Right atrium auricular region (tissue), 2 donors: ENCODE data around the gene CNIH1. TPM values are rescaled to one million over a fixed set of nuclear protein-coding genes. Genes with fewer than 3 reads are reported as not detected.

Experiments used
- DNase-seq: peaks from one replicate; pipeline ENCODE4 v3.0.0-alpha.2; 2019; ENCODE audit warnings: low spot score
- H3K27ac ChIP-seq, 2 donors: fragments of 200-600 bp; sonication (generic); 1 replicate in 1 of 2; 2 replicates in 1 of 2; pipeline ENCODE4 v1.5.1; 2016 to 2019
- H3K27me3 ChIP-seq, 2 donors: fragments of 200-600 bp; sonication (generic); one replicate each; pipeline versions ENCODE4 v1.5.1 to v1.6.0; 2017 to 2019
- H3K36me3 ChIP-seq: fragments of 200-600 bp; sonication (generic); one replicate; pipeline ENCODE4 v1.5.1; 2016
- H3K4me1 ChIP-seq, 2 donors: fragments of 200-600 bp; sonication (generic); one replicate each; pipeline versions ENCODE4 v1.5.1 to v1.6.0; 2017 to 2019
- H3K4me3 ChIP-seq, 2 donors: fragments of 200-600 bp; sonication (generic); 1 replicate in 1 of 2; 2 replicates in 1 of 2; pipeline ENCODE4 v1.5.1; 2017 to 2019; ENCODE audit warnings: mild to moderate bottlenecking in 1 of 2, moderate library complexity in 1 of 2
- H3K9me3 ChIP-seq, 2 donors: fragments of 200-600 bp; sonication (generic); one replicate each; pipeline ENCODE4 v1.5.1; 2019
- CTCF ChIP-seq, 2 donors: fragments of 200-600 bp; sonication (generic); IDR thresholded peaks; one replicate each; pipeline ENCODE4 v1.5.1; 2019; ENCODE audit warnings: antibody characterized with exemption in 2 of 2
- total RNA-seq, 2 donors: library from RNA; depleted of rRNA; stranded (reverse); fragments of >200 nt; gene quantifications; one replicate each; pipeline ENCODE4 v1.1.0, GENCODE V29; 2016

CNIH1 gene
- total RNA-seq, 2 donors from 2014 or later, result 132 to 134 TPM

GRCh38 chr14:54451961-54452360 is 10.8 kb upstream of the CNIH1 start:
- TF ChIP-seq CTCF (IDR thresholded peaks at IDR 0.05), result no peak
- no peaks in the 10 kb centered on the region for H3K4me1 ChIP-seq
- H3K4me3 ChIP-seq, result no peak overlapping the region
- no peaks in the 10 kb centered on the region for H3K36me3 ChIP-seq
- H3K9me3 ChIP-seq, result no peaks in the 10 kb centered on the region
- no peaks in the 10 kb centered on the region for H3K27me3 ChIP-seq
- no peak for DNase-seq
- H3K27ac ChIP-seq, result no peak overlapping the region

- no peaks in the 10 kb centered on the region for H3K36me3 ChIP-seq
- H3K9me3 ChIP-seq, result no peaks in the 10 kb centered on the region
- no peak for DNase-seq
- no peak for TF ChIP-seq CTCF (IDR thresholded peaks at IDR 0.05)
- H3K4me3 ChIP-seq, result no peak overlapping the region
- H3K27me3 ChIP-seq, result no peaks in the 10 kb centered on the region
- no peaks in the 10 kb centered on the region for H3K4me1 ChIP-seq
- no peak overlapping the region for H3K27ac ChIP-seq
Measured at GRCh38 chr14:54451121-54451601, 10.0 kb upstream of the CNIH1 start.

GRCh38 chr14:54450535-54450934 is 9.4 kb upstream of the CNIH1 start:
- no peak overlapping the region for H3K4me3 ChIP-seq
- DNase-seq, result no peak
- no peaks in the 10 kb centered on the region for H3K9me3 ChIP-seq
- H3K27ac ChIP-seq, result no peak overlapping the region
- no peaks in the 10 kb centered on the region for H3K4me1 ChIP-seq
- H3K36me3 ChIP-seq, result no peaks in the 10 kb centered on the region
- no peak for TF ChIP-seq CTCF (IDR thresholded peaks at IDR 0.05)
- no peaks in the 10 kb centered on the region for H3K27me3 ChIP-seq

GRCh38 chr14:54447231-54447692 is 6.1 kb upstream of the CNIH1 start:
- Histone ChIP-seq H3K36me3 (no peaks in the 10 kb centered on the region), H3K27ac (no peak overlapping the region), H3K27me3 (no peaks in the 10 kb centered on the region), H3K9me3 (no peaks in the 10 kb centered on the region), H3K4me1 (no peaks in the 10 kb centered on the region), H3K4me3 (no peak overlapping the region)
- no peak for DNase-seq
- TF ChIP-seq CTCF (IDR thresholded peaks at IDR 0.05), result no peak

GRCh38 chr14:54446161-54446693 is 5.1 kb upstream of the CNIH1 start:
- no peak overlapping the region for H3K4me3 ChIP-seq
- H3K27ac ChIP-seq, result no peak overlapping the region
- no peaks in the 10 kb centered on the region for H3K9me3 ChIP-seq
- H3K27me3 ChIP-seq, result no peaks in the 10 kb centered on the region
- H3K4me1 ChIP-seq, result peaks cover 0 to 4% of the 10 kb centered on the region in 2 donors
- DNase-seq, result no peak
- TF ChIP-seq CTCF (IDR thresholded peaks at IDR 0.05), result no peak
- H3K36me3 ChIP-seq, result no peaks in the 10 kb centered on the region

- Histone ChIP-seq H3K36me3 (no peaks in the 10 kb centered on the region), H3K27ac (no peak overlapping the region), H3K9me3 (no peaks in the 10 kb centered on the region), H3K4me3 (no peak overlapping the region), H3K27me3 (no peaks in the 10 kb centered on the region), H3K4me1 (peaks cover 0 to 13% of the 10 kb centered on the region in 2 donors)
- TF ChIP-seq CTCF (IDR thresholded peaks at IDR 0.05), result no peak
- no peak for DNase-seq
Measured at GRCh38 chr14:54444681-54445080, 3.5 kb upstream of the CNIH1 start.
